ENCODE measurements around the gene SLC25A18. TPM values are rescaled to one million over a fixed set of nuclear protein-coding genes. Genes with fewer than 3 reads are reported as not detected.

SLC25A18 gene
- total RNA-seq, 1 donor from 2014 or later, result 0.27 TPM

DNA sequence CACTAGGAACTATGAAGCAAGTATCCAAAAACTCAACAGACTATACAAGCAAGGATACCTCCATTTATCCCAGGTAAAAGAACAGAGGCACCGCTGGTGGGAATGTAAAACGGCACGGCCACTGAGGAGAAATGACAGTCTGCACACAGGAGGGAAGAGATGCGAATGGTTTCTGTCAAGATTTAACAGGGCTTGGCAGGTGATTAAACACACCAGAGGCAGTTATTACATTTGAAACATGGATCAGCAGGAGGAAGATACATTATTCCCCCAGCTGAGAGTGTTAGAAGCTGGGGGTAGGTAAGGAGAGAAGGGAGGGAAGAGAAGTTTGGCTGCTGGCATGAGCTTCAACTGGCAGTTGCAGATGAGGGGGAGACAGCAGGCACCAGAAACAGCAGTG, 35.0 kb downstream of the SLC25A18 start:
- Mint-ChIP-seq H3K27ac (no peak overlapping the region), H3K36me3 (ENCODE audit: low read depth) (peaks cover 68% of the 10 kb centered on the region), H3K27me3 (no peaks in the 10 kb centered on the region), H3K4me1 (peaks cover 30% of the 10 kb centered on the region), H3K9me3 (no peaks in the 10 kb centered on the region), H3K4me3 (no peak overlapping the region)
- ChIA-PET CTCF (no interaction called here), POLR2A (no interaction called here)
- intact Hi-C loops (cut with micrococcal nuclease), result no loop called here
- TF ChIP-seq CTCF (IDR thresholded peaks at IDR 0.05), result no peak
- ATAC-seq (ENCODE audit: low read depth) (no peak), DNase-seq (no peak)

DNA sequence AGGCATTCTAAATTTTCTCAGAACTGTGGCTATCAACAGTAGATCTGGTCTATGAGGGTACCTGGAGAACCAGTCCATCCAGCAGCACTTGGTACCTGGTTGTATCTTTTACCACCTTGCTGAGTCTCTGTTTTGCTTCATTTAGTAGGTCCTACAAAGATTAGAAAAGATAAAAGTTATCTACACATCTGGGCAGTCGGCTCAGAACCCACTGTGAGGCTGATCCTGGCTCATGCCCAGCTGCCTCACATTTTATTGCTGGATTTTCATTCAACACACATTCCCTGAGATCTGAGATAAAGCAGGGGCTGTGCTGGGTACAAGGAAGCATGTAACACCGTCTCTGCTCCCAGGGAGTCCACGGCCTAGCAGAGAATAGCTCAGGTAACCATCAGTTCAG, 37.7 kb downstream of the SLC25A18 start:
- intact Hi-C loops (cut with micrococcal nuclease), result no loop called here
- Mint-ChIP-seq H3K36me3 (ENCODE audit: low read depth) (peaks cover 64% of the 10 kb centered on the region), H3K4me3 (no peak overlapping the region), H3K27ac (no peak overlapping the region), H3K4me1 (peaks cover 6% of the 10 kb centered on the region), H3K9me3 (no peaks in the 10 kb centered on the region), H3K27me3 (no peaks in the 10 kb centered on the region)
- DNase-seq (no peak), ATAC-seq (ENCODE audit: low read depth) (no peak)
- TF ChIP-seq CTCF (IDR thresholded peaks at IDR 0.05), result no peak
- ChIA-PET CTCF (no interaction called here), POLR2A (no interaction called here)

GRCh38 chr22:17603668-17604067, 40.4 kb downstream of the SLC25A18 start:
- no peak for ATAC-seq (ENCODE audit: low read depth)
- POLR2A ChIA-PET, result interaction anchor here (0.6 kb wide), 1 partner anchor 173 kb away, joined by 16 read pairs; no protein-coding TSS in a partner anchor
- DNase-seq, result no peak
- no peak for TF ChIP-seq CTCF (IDR thresholded peaks at IDR 0.05)
- H3K36me3 Mint-ChIP-seq (ENCODE audit: low read depth), result peaks cover 46% of the 10 kb centered on the region
- CTCF ChIA-PET, result no interaction called here
- intact Hi-C loops (cut with micrococcal nuclease), result no loop called here
- no peak overlapping the region for H3K4me3 Mint-ChIP-seq
- H3K27me3 Mint-ChIP-seq, result no peaks in the 10 kb centered on the region
- no peaks in the 10 kb centered on the region for H3K4me1 Mint-ChIP-seq
- no peaks in the 10 kb centered on the region for H3K9me3 Mint-ChIP-seq
- no peak overlapping the region for H3K27ac Mint-ChIP-seq

DNA sequence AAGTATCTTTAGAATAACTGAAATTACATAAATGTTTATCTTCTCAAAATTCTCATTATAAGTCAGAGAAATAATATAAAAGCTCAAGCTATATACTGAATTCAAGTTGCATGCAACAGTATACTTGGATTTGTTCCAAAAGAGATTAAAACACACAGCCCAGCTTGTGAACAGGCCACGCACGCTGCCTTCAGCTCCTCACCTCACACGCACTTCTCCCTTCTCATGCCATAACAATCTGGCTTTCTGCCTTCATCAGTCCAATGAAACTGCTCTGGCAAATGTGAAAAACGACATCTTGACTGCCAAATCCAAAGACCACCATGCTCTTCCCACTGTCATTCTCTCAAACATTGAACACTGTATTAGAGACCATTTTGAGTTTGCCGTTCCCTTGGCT, 43.2 kb downstream of the SLC25A18 start:
- H3K9me3 Mint-ChIP-seq, result no peaks in the 10 kb centered on the region
- no peak overlapping the region for H3K4me3 Mint-ChIP-seq
- peaks cover 37% of the 10 kb centered on the region for H3K36me3 Mint-ChIP-seq (ENCODE audit: low read depth)
- no peak for ATAC-seq (ENCODE audit: low read depth)
- intact Hi-C loops (cut with micrococcal nuclease), result no loop called here
- DNase-seq, result no peak
- no peaks in the 10 kb centered on the region for H3K27me3 Mint-ChIP-seq
- ChIA-PET POLR2A (no interaction called here), CTCF (no interaction called here)
- no peak overlapping the region for H3K27ac Mint-ChIP-seq
- no peak for TF ChIP-seq CTCF (IDR thresholded peaks at IDR 0.05)
- H3K4me1 Mint-ChIP-seq, result no peaks in the 10 kb centered on the region

- H3K36me3 Mint-ChIP-seq (ENCODE audit: low read depth), result peaks cover 50% of the 10 kb centered on the region
- intact Hi-C loops (cut with micrococcal nuclease), result no loop called here
- ChIA-PET POLR2A (no interaction called here), CTCF (no interaction called here)
- no peak overlapping the region for H3K27ac Mint-ChIP-seq
- DNase-seq, result no peak
- no peaks in the 10 kb centered on the region for H3K9me3 Mint-ChIP-seq
- no peaks in the 10 kb centered on the region for H3K27me3 Mint-ChIP-seq
- TF ChIP-seq CTCF (IDR thresholded peaks at IDR 0.05), result no peak
- H3K4me1 Mint-ChIP-seq, result no peaks in the 10 kb centered on the region
- H3K4me3 Mint-ChIP-seq, result no peak overlapping the region
- ATAC-seq (ENCODE audit: low read depth), result no peak
Measured at GRCh38 chr22:17607891-17608521, 44.7 kb downstream of the SLC25A18 start.

Measured in activated B cell treated with CpG ODN at 0.5 μM for 24 hours (primary cell).